Measurements from ENCODE around the gene NAA50.

The NAA50 gene

DNA sequence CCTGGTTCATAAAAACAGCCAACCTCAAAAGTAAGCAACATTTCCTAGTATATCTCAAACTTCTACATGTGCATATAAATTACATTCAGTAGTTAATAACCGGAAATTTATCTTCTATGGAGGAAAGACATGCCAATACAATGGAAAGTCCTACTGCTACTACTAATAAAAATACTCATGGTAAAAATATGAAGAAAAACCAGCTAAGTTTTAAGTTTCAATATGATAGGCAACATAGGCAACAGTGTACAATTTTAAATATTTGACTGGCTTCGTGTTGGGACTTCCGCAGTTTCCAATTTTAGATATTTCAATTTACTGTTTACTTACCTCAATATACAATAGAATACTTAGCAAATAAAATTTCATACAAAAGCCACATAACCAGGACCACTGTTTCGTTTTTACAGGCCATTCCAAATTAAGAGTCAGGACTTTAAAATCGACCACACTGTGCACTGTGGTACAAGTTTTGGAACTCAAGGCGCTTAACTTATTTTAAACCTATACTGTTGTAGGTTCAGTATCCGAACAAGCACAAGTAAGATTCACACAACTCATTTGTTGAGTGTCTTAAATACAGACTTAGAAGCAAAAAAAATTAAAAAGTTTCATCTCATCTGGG lies 2.9 kb downstream of the NAA50 start:
- Histone ChIP-seq H3K4ac (ENCODE audit: low read depth in 1 of 2, low read length in 2 of 2) (no peak overlapping the region), H2AK5ac (ENCODE audit: low read length, severe bottlenecking) (no peak overlapping the region), H3K23ac (ENCODE audit: low read length in 2 of 2) (no peak overlapping the region), H3K27me3 (ENCODE audit: control insufficient read depth in 1 of 2, insufficient read depth in 1 of 2, low read length in 2 of 2) (no peaks in the 10 kb centered on the region), H3K36me3 (ENCODE audit: control insufficient read depth in 1 of 2, insufficient read depth in 2 of 2, low read depth in 1 of 2, low read length in 2 of 2) (peaks cover 0 to 6% of the 10 kb centered on the region in 2 experiments), H2BK120ac (ENCODE audit: low read depth, low read length) (no peak overlapping the region), H3K9me3 (ENCODE audit: control insufficient read depth, low read length) (no peaks in the 10 kb centered on the region), H2BK15ac (ENCODE audit: low read depth, poor library complexity, severe bottlenecking) (no peak overlapping the region), H3K79me1 (replicated peaks; ENCODE audit: low read length, poor library complexity, severe bottlenecking) (no peaks in the 10 kb centered on the region), H2BK12ac (ENCODE audit: low read length in 2 of 2) (no peak overlapping the region), H2AFZ (ENCODE audit: low read depth, low read length) (no peak overlapping the region), H3K18ac (ENCODE audit: low read depth in 1 of 2, low read length in 2 of 2) (no peak overlapping the region), H4K8ac (ENCODE audit: low read length) (no peak overlapping the region), H3K9ac (ENCODE audit: low read length) (peak overlapping the region; percentile 98), H3K4me3 (ENCODE audit: insufficient read depth in 1 of 2, low read depth in 1 of 2, low read length in 2 of 2) (peak overlapping the region in 1 of 2 experiments; percentile 95), H3K27ac (ENCODE audit: low read length, poor library complexity, severe bottlenecking) (no peak overlapping the region), H3K4me2 (ENCODE audit: low read length, poor library complexity, severe bottlenecking) (no peak overlapping the region), H4K91ac (ENCODE audit: low read length) (no peak overlapping the region), H3K14ac (ENCODE audit: low read length in 2 of 2) (no peak overlapping the region), H3K4me1 (ENCODE audit: control insufficient read depth, insufficient read depth, low read depth, low read length) (peaks cover 6% of the 10 kb centered on the region), H2BK5ac (ENCODE audit: low read depth, low read length, poor library complexity, severe bottlenecking) (no peak overlapping the region)
- no peak for DNase-seq
- 87% methylated on average over 5 of the region's 7 CpGs for WGBS

DNA sequence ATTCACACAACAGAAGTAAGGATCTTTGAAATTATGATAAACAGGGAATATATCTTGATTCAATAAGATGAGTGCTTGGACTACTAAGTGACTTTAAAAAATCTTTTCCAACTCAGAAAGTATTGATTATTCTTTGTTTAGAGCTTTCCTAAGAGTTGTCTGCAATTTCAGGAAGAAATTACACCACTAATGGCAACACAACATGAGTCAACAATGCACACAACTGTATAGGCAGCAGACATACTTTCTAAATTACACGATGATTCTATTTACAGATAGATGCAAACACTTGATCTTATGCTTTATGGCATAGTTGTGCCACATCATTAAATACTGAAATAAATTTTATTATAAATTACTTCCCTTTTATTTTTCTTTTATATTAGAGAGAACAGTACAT lies 4.4 kb downstream of the NAA50 start:
- no CpG with 5 or more reads among the region's 1 CpG for WGBS
- no peak overlapping the region for H3K4me3 ChIP-seq (ENCODE audit: insufficient read depth in 1 of 2, low read depth in 1 of 2, low read length in 2 of 2)
- H3K9me3 ChIP-seq (ENCODE audit: control insufficient read depth, low read length): no peaks in the 10 kb centered on the region
- H2AFZ ChIP-seq (ENCODE audit: low read depth, low read length): no peak overlapping the region
- H2BK12ac ChIP-seq (ENCODE audit: low read length in 2 of 2): no peak overlapping the region
- H3K4me2 ChIP-seq (ENCODE audit: low read length, poor library complexity, severe bottlenecking): no peak overlapping the region
- no peak overlapping the region for H3K27ac ChIP-seq (ENCODE audit: low read length, poor library complexity, severe bottlenecking)
- no peak overlapping the region for H3K4ac ChIP-seq (ENCODE audit: low read depth in 1 of 2, low read length in 2 of 2)
- no peak overlapping the region for H3K14ac ChIP-seq (ENCODE audit: low read length in 2 of 2)
- no peak overlapping the region for H2AK5ac ChIP-seq (ENCODE audit: low read length, severe bottlenecking)
- no peak overlapping the region for H3K18ac ChIP-seq (ENCODE audit: low read depth in 1 of 2, low read length in 2 of 2)
- H2BK120ac ChIP-seq (ENCODE audit: low read depth, low read length): no peak overlapping the region
- H3K27me3 ChIP-seq (ENCODE audit: control insufficient read depth in 1 of 2, insufficient read depth in 1 of 2, low read length in 2 of 2): no peaks in the 10 kb centered on the region
- DNase-seq: peak; percentile 71
- H3K9ac ChIP-seq (ENCODE audit: low read length): peak overlapping the region; percentile 30
- H3K79me1 ChIP-seq (replicated peaks; ENCODE audit: low read length, poor library complexity, severe bottlenecking): no peaks in the 10 kb centered on the region
- no peak overlapping the region for H4K91ac ChIP-seq (ENCODE audit: low read length)
- H3K23ac ChIP-seq (ENCODE audit: low read length in 2 of 2): no peak overlapping the region
- H3K36me3 ChIP-seq (ENCODE audit: control insufficient read depth in 1 of 2, insufficient read depth in 2 of 2, low read depth in 1 of 2, low read length in 2 of 2): peaks cover 0 to 6% of the 10 kb centered on the region in 2 experiments
- no peak overlapping the region for H2BK5ac ChIP-seq (ENCODE audit: low read depth, low read length, poor library complexity, severe bottlenecking)
- H2BK15ac ChIP-seq (ENCODE audit: low read depth, poor library complexity, severe bottlenecking): no peak overlapping the region
- H3K4me1 ChIP-seq (ENCODE audit: control insufficient read depth, insufficient read depth, low read depth, low read length): peaks cover 6% of the 10 kb centered on the region
- H4K8ac ChIP-seq (ENCODE audit: low read length): no peak overlapping the region

DNA sequence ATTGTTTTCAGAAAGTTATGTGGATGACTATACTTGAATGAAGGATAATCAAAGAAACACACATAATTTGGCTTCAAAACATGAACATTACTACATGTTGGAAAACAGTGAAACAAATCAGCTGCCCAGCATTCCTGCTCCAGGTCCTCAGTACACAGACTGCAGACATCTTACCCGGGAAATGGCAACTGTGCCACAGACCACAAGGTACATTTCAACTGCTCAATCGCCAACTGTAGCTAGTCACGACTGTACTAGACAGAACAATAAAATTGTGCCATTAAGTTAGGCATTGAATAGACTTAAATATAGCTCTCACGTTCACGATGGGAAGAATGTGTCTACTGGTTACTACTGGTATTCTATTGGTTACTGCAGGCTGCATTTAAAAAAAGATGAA lies 5.0 kb downstream of the NAA50 start:
- no peaks in the 10 kb centered on the region for H3K27me3 ChIP-seq (ENCODE audit: control insufficient read depth in 1 of 2, insufficient read depth in 1 of 2, low read length in 2 of 2)
- peak overlapping the region; percentile 30 for H3K9ac ChIP-seq (ENCODE audit: low read length)
- H3K9me3 ChIP-seq (ENCODE audit: control insufficient read depth, low read length): no peaks in the 10 kb centered on the region
- no peak overlapping the region for H4K91ac ChIP-seq (ENCODE audit: low read length)
- H3K36me3 ChIP-seq (ENCODE audit: control insufficient read depth in 1 of 2, insufficient read depth in 2 of 2, low read depth in 1 of 2, low read length in 2 of 2): peaks cover 0 to 6% of the 10 kb centered on the region in 2 experiments
- H3K4me1 ChIP-seq (ENCODE audit: control insufficient read depth, insufficient read depth, low read depth, low read length): peaks cover 6% of the 10 kb centered on the region
- H2AFZ ChIP-seq (ENCODE audit: low read depth, low read length): no peak overlapping the region
- no peak overlapping the region for H2BK120ac ChIP-seq (ENCODE audit: low read depth, low read length)
- H3K27ac ChIP-seq (ENCODE audit: low read length, poor library complexity, severe bottlenecking): no peak overlapping the region
- no peak overlapping the region for H3K23ac ChIP-seq (ENCODE audit: low read length in 2 of 2)
- H3K4ac ChIP-seq (ENCODE audit: low read depth in 1 of 2, low read length in 2 of 2): no peak overlapping the region
- no peak overlapping the region for H3K18ac ChIP-seq (ENCODE audit: low read depth in 1 of 2, low read length in 2 of 2)
- H2BK12ac ChIP-seq (ENCODE audit: low read length in 2 of 2): peak overlapping the region in 1 of 2 experiments; percentile 59
- 99% methylated on average over 5 of the region's 5 CpGs for WGBS
- no peak overlapping the region for H2AK5ac ChIP-seq (ENCODE audit: low read length, severe bottlenecking)
- no peak overlapping the region for H3K4me2 ChIP-seq (ENCODE audit: low read length, poor library complexity, severe bottlenecking)
- no peak overlapping the region for H3K4me3 ChIP-seq (ENCODE audit: insufficient read depth in 1 of 2, low read depth in 1 of 2, low read length in 2 of 2)
- H2BK15ac ChIP-seq (ENCODE audit: low read depth, poor library complexity, severe bottlenecking): no peak overlapping the region
- H2BK5ac ChIP-seq (ENCODE audit: low read depth, low read length, poor library complexity, severe bottlenecking): no peak overlapping the region
- DNase-seq: no peak
- H4K8ac ChIP-seq (ENCODE audit: low read length): no peak overlapping the region
- H3K14ac ChIP-seq (ENCODE audit: low read length in 2 of 2): no peak overlapping the region
- no peaks in the 10 kb centered on the region for H3K79me1 ChIP-seq (replicated peaks; ENCODE audit: low read length, poor library complexity, severe bottlenecking)

DNA sequence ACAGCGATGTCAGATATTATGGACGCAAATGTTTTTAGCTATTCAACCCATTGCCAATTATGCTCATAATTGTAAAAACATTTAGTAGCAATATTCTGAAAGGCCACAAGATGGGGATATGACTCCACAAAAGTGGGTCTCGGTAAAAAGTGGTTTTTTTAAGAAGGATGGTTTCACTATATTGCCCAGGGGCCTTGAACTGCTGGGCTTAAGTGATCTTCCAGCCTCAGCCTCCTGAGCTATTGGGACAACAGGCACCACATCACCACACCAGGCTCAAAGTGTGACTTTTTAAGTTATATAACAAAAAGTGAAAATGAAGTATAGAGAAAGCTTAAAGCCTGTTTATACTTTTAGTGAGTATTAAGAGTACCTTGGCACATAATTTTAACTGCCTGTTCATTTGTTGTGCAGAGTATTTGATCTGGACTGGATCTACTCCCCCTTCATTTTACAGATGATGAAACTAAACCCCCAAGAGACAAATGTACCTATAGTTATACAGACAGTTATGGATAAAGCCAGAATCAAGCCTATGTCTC lies 9.4 kb downstream of the NAA50 start:
- no peak overlapping the region for H3K23ac ChIP-seq (ENCODE audit: low read length in 2 of 2)

More for the DNA sequence above, 9.4 kb downstream of the NAA50 start:
- Histone ChIP-seq H2AFZ (ENCODE audit: low read depth, low read length) (no peak overlapping the region), H3K4me3 (ENCODE audit: insufficient read depth in 1 of 2, low read depth in 1 of 2, low read length in 2 of 2) (no peak overlapping the region), H2BK120ac (ENCODE audit: low read depth, low read length) (no peak overlapping the region), H3K9ac (ENCODE audit: low read length) (peak overlapping the region; percentile 68), H3K14ac (ENCODE audit: low read length in 2 of 2) (no peak overlapping the region), H2BK12ac (ENCODE audit: low read length in 2 of 2) (no peak overlapping the region), H3K79me1 (replicated peaks; ENCODE audit: low read length, poor library complexity, severe bottlenecking) (peaks cover 4% of the 10 kb centered on the region), H2AK5ac (ENCODE audit: low read length, severe bottlenecking) (no peak overlapping the region), H3K4ac (ENCODE audit: low read depth in 1 of 2, low read length in 2 of 2) (no peak overlapping the region), H4K91ac (ENCODE audit: low read length) (no peak overlapping the region), H3K36me3 (ENCODE audit: control insufficient read depth in 1 of 2, insufficient read depth in 2 of 2, low read depth in 1 of 2, low read length in 2 of 2) (peaks cover 0 to 17% of the 10 kb centered on the region in 2 experiments), H3K9me3 (ENCODE audit: control insufficient read depth, low read length) (no peaks in the 10 kb centered on the region), H3K4me1 (ENCODE audit: control insufficient read depth, insufficient read depth, low read depth, low read length) (no peaks in the 10 kb centered on the region), H2BK15ac (ENCODE audit: low read depth, poor library complexity, severe bottlenecking) (no peak overlapping the region), H3K27me3 (ENCODE audit: control insufficient read depth in 1 of 2, insufficient read depth in 1 of 2, low read length in 2 of 2) (no peaks in the 10 kb centered on the region), H3K4me2 (ENCODE audit: low read length, poor library complexity, severe bottlenecking) (no peak overlapping the region), H3K18ac (ENCODE audit: low read depth in 1 of 2, low read length in 2 of 2) (no peak overlapping the region), H2BK5ac (ENCODE audit: low read depth, low read length, poor library complexity, severe bottlenecking) (no peak overlapping the region), H3K27ac (ENCODE audit: low read length, poor library complexity, severe bottlenecking) (no peak overlapping the region), H4K8ac (ENCODE audit: low read length) (no peak overlapping the region)
- peak; percentile 79 for DNase-seq
- 67% methylated on average over 3 of the region's 3 CpGs for WGBS
